Hepatocyte (in vitro differentiated cells): ENCODE measurements around the gene HOXB4. TPM values are rescaled to one million over a fixed set of nuclear protein-coding genes. Genes with fewer than 3 reads are reported as not detected.

ENCODE experiments used
- DNase-seq: peaks from one replicate; pipeline ENCODE4 v3.0.0-alpha.2; 2016; ENCODE audit warnings: low spot score
- H2AFZ ChIP-seq: fragments of 200-600 bp; sonication (generic); 2 replicates; pipeline ENCODE4 v1.6.0; 2016; ENCODE audit warnings: antibody characterized with exemption, mild to moderate bottlenecking
- H3K27ac ChIP-seq: fragments of 200-600 bp; sonication (generic); 2 replicates; pipeline ENCODE4 v1.5.1; 2016; ENCODE audit warnings: mild to moderate bottlenecking
- H3K27me3 ChIP-seq: fragments of 200-600 bp; sonication (generic); 2 replicates; pipeline ENCODE4 v1.6.1; 2016
- H3K36me3 ChIP-seq: fragments of 200-600 bp; sonication (generic); replicated peaks from 2 replicates; pipeline ENCODE4 v1.5.1; 2016; ENCODE audit warnings: low read depth; ENCODE audit not compliant: insufficient read depth
- H3K4me1 ChIP-seq: fragments of 200-600 bp; sonication (generic); 2 replicates; pipeline ENCODE4 v1.5.1; 2016; ENCODE audit warnings: mild to moderate bottlenecking, moderate library complexity; ENCODE audit not compliant: insufficient read depth
- H3K4me2 ChIP-seq: fragments of 200-600 bp; sonication (generic); 2 replicates; pipeline ENCODE4 v1.6.0; 2016
- H3K4me3 ChIP-seq: fragments of 200-600 bp; sonication (generic); 2 replicates; pipeline ENCODE4 v1.5.1; 2016; ENCODE audit warnings: mild to moderate bottlenecking
- H3K79me2 ChIP-seq: fragments of 200-600 bp; sonication (generic); 2 replicates; pipeline ENCODE4 v1.6.0; 2017; ENCODE audit warnings: mild to moderate bottlenecking
- H3K9me2 ChIP-seq: fragments of 200-600 bp; sonication (generic); replicated peaks from 2 replicates; pipeline ENCODE4 v1.6.0; 2017; ENCODE audit warnings: mild to moderate bottlenecking; ENCODE audit not compliant: insufficient read depth
- H3K9me3 ChIP-seq: fragments of 200-600 bp; sonication (generic); 2 replicates; pipeline ENCODE4 v1.5.1; 2016; ENCODE audit warnings: low read depth, mild to moderate bottlenecking
- H4K20me1 ChIP-seq: fragments of 200-600 bp; sonication (generic); 2 replicates; pipeline ENCODE4 v1.6.0; 2016; ENCODE audit warnings: mild to moderate bottlenecking; ENCODE audit not compliant: insufficient read depth, poor library complexity, severe bottlenecking
- CTCF ChIP-seq: fragments of 200-600 bp; sonication (generic); IDR thresholded peaks from 2 replicates; pipeline ENCODE4 v1.5.1; 2016; ENCODE audit warnings: antibody characterized with exemption, mild to moderate bottlenecking; ENCODE audit not compliant: poor library complexity
- EZH2 ChIP-seq: fragments of 200-600 bp; sonication (generic); IDR thresholded peaks from 2 replicates; pipeline ENCODE4 v1.6.1; 2016; ENCODE audit warnings: antibody characterized with exemption, mild to moderate bottlenecking, borderline replicate concordance
- EZH2phosphoT487 ChIP-seq: fragments of 200-600 bp; sonication (generic); IDR thresholded peaks from one replicate; pipeline ENCODE4 v1.6.1; 2018; ENCODE audit warnings: antibody characterized with exemption, mild to moderate bottlenecking, low read depth, moderate library complexity; ENCODE audit not compliant: unreplicated experiment, severe bottlenecking
- WGBS: methylation state at CpG from one replicate; pipeline ENCODE4 v1.1.6; 2016; ENCODE audit warnings: low lambda C conversion rate; ENCODE audit errors: missing lambda C conversion rate; 5-methylcytosine and 5-hydroxymethylcytosine counted together
- polyA plus RNA-seq: library from polyadenylated mRNA; unstranded; fragments of >200 nt; fragmentation: Nextera tagmentation; extraction: Ambion mirVana; gene quantifications from 2 replicates; pipeline ENCODE4 v1.2.1, GENCODE V29; 2016
- total RNA-seq: library from RNA; depleted of rRNA; stranded (reverse); fragments of >200 nt; gene quantifications from 2 replicates; pipeline ENCODE4 v1.2.3, GENCODE V29; 2014

HOXB4 gene
- total and polyA plus RNA-seq, 2 experiments from 2014 or later = 1.8 to 2.2 TPM

GRCh38 chr17:48546137-48546923 is 31.8 kb downstream of the HOXB4 start:
- WGBS = 32% methylated on average over 10 of the region's 10 CpGs

GRCh38 chr17:48545539-48545938 is 32.6 kb downstream of the HOXB4 start:
- H4K20me1 ChIP-seq = no peaks in the 10 kb centered on the region
- H2AFZ ChIP-seq = no peak overlapping the region
- H3K27me3 ChIP-seq = peaks cover 80% of the 10 kb centered on the region
- peak overlapping the region; percentile 96 for H3K27ac ChIP-seq
- H3K79me2 ChIP-seq = peaks cover 20% of the 10 kb centered on the region
- WGBS = 85% methylated on average over 1 of the region's 1 CpG
- no peaks in the 10 kb centered on the region for H3K9me3 ChIP-seq
- TF ChIP-seq EZH2 = no peak
- peaks cover 22% of the 10 kb centered on the region for H3K4me1 ChIP-seq
- H3K4me3 ChIP-seq = no peak overlapping the region
- no peaks in the 10 kb centered on the region for H3K9me2 ChIP-seq
- DNase-seq = no peak
- H3K36me3 ChIP-seq = no peaks in the 10 kb centered on the region
- H3K4me2 ChIP-seq = peak overlapping the region; percentile 91

More at GRCh38 chr17:48546137-48546923, 31.8 kb downstream of the HOXB4 start:
- peak overlapping the region; percentile 85 for H3K27ac ChIP-seq
- H3K27me3 ChIP-seq = peaks cover 76% of the 10 kb centered on the region
- peaks cover 21% of the 10 kb centered on the region for H3K4me1 ChIP-seq
- H3K9me3 ChIP-seq = no peaks in the 10 kb centered on the region
- peak overlapping the region; percentile 68 for H3K4me2 ChIP-seq
- TF ChIP-seq EZH2 (no peak), EZH2phosphoT487 (no peak), CTCF (no peak)
- H2AFZ ChIP-seq = no peak overlapping the region
- H4K20me1 ChIP-seq = no peaks in the 10 kb centered on the region
- H3K36me3 ChIP-seq = no peaks in the 10 kb centered on the region
- H3K79me2 ChIP-seq = peaks cover 20% of the 10 kb centered on the region
- H3K9me2 ChIP-seq = no peaks in the 10 kb centered on the region
- no peak for DNase-seq
- H3K4me3 ChIP-seq = no peak overlapping the region

- peaks cover 22% of the 10 kb centered on the region for H3K4me1 ChIP-seq
- H3K79me2 ChIP-seq = peaks cover 20% of the 10 kb centered on the region
- H2AFZ ChIP-seq = peak within 1 kb of the TSS; percentile 22
- peak within 1 kb of the TSS; percentile 96 for H3K27ac ChIP-seq
- H3K4me3 ChIP-seq = peak within 1 kb of the TSS; percentile 52
- peak within 1 kb of the TSS; percentile 91 for H3K4me2 ChIP-seq
- peaks cover 80% of the 10 kb centered on the region for H3K27me3 ChIP-seq
- DNase-seq = no peak
- WGBS = 21% methylated on average over 11 of the region's 12 CpGs
- no peaks in the 10 kb centered on the region for H3K36me3 ChIP-seq
- H3K9me2 ChIP-seq = no peaks in the 10 kb centered on the region
- H4K20me1 ChIP-seq = no peaks in the 10 kb centered on the region
- TF ChIP-seq EZH2 = no peak
- no peak for TF ChIP-seq EZH2phosphoT487
- no peak for TF ChIP-seq CTCF
- H3K9me3 ChIP-seq = no peaks in the 10 kb centered on the region
Observed at GRCh38 chr17:48545022-48545375, 33.2 kb downstream of the HOXB4 start, which contains the start of gene HOXB2. Gene HOXB2, minus strand, starts transcription at chr17:48545109. Its CDS starts 198 bp downstream, at chr17:48544911.

- peak; percentile 72 for DNase-seq
- Histone ChIP-seq H2AFZ (peak overlapping the region; percentile 22), H3K27me3 (peaks cover 81% of the 10 kb centered on the region), H3K36me3 (no peaks in the 10 kb centered on the region), H4K20me1 (no peaks in the 10 kb centered on the region), H3K4me3 (peak overlapping the region; percentile 52), H3K4me2 (peak overlapping the region; percentile 91), H3K4me1 (peaks cover 22% of the 10 kb centered on the region), H3K9me3 (no peaks in the 10 kb centered on the region), H3K9me2 (no peaks in the 10 kb centered on the region), H3K27ac (peak overlapping the region; percentile 96), H3K79me2 (peaks cover 20% of the 10 kb centered on the region)
- WGBS = 7% methylated on average over 35 of the region's 38 CpGs
- TF ChIP-seq EZH2 = peak; percentile 43
- no peak for TF ChIP-seq CTCF
Observed at GRCh38 chr17:48544349-48545021, 33.7 kb downstream of the HOXB4 start.
